HG03469 (cell line): ENCODE measurements around the gene C1QTNF2.

Experiments
- ATAC-seq: cut with Tn5 transposase; IDR thresholded peaks from one replicate; pipeline ENCODE4 v1.9.1; 2021; ENCODE audit warnings: mild to moderate bottlenecking, moderate library complexity, moderate number of reproducible peaks; ENCODE audit not compliant: unreplicated experiment

Gene C1QTNF2, protein sequence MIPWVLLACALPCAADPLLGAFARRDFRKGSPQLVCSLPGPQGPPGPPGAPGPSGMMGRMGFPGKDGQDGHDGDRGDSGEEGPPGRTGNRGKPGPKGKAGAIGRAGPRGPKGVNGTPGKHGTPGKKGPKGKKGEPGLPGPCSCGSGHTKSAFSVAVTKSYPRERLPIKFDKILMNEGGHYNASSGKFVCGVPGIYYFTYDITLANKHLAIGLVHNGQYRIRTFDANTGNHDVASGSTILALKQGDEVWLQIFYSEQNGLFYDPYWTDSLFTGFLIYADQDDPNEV

DNA sequence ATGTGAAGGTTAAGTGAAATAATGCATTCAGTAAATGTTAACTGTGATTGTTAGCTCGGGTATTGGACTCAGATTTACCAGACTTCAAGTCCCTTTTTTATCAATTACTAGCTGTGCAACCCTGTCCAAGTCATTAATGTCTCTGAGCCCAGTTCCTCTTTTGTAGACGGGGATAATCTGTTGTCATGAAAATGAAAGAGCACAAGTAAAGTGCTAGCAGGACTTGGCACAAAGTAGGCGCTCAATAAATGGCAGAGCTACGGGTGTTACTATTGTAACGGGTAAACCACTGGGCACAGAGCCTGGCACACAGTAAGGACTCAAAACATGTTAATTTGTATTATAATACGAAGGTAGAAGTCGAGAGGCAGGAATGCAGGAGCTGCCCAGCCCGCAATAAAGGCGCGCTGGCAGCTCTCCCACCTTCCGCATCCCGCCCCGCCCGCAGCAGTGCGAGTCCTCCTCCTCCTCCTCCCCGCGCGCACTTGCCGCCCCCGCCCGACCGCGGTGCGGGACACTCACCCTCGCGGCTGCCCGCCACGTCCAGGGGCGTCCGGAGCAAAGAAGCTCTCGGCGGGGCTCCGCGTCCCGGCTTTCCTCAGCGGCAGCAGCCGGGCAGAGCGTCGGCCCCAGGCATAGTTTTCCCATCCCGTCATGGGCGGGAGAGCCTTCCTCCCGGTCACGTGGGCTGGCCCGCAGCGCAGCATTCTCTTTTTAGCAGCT, at the start of gene C1QTNF2:
TSS of gene C1QTNF2 (minus strand) at position 637 of the 723 bp plus-strand sequence. CDS start 15,615 bp downstream, outside the sequence.
- no peak for ATAC-seq

DNA sequence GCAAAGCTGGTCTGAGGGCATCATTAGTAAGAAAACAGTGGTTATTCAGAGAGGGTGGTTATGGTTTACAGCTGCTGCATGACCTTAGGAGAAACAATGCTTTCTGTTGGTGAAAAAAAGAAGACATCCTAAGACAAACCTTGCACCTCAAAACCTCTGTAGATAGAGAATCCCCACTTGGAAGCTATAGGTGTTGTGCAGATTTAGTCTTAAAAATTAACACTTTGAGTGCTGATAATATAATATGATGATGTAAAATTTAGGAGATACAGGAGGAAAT, 49.8 kb upstream of the C1QTNF2 start:
- no peak for ATAC-seq

DNA sequence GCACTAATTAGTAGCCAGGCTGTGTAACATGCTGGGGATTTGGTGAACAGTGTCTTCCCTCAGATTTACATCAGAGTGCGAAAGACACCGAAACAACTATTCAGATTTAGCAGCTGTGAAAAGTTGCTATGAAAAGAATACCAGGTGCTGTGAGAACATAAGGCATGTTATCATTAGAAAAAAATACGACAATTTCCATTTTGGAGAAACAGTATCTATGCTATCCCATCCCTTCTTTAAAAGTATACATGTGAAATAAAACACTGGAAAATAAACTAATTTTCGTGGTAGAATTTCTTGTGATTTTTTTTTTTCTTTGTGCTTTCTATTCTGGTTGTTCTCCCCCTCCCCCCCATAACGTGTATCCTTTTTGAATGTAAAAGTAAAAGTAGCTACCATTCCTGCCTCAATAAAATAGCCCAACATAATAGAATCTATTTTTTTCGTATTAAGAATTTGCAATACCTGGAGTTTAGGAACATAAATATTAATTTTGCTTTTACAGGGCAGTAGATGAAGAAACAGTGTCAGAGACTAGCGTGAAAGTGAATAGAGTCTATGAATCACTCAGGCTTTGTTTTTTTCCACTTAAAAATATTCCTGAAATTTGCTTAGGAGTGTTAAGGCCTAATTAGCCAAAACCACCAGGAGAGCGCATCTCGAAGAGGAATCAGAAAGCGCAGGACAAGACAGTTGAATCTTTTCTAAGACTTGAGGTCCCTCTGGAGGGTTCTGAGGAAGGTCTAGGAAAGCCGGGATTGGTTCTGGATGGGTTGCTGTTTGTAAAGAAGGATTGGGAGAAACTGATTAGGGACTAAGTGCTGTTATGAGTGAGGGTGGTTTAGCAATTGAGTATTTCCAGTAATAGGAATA, 49.3 kb upstream of the C1QTNF2 start:
- ATAC-seq, result no peak

DNA sequence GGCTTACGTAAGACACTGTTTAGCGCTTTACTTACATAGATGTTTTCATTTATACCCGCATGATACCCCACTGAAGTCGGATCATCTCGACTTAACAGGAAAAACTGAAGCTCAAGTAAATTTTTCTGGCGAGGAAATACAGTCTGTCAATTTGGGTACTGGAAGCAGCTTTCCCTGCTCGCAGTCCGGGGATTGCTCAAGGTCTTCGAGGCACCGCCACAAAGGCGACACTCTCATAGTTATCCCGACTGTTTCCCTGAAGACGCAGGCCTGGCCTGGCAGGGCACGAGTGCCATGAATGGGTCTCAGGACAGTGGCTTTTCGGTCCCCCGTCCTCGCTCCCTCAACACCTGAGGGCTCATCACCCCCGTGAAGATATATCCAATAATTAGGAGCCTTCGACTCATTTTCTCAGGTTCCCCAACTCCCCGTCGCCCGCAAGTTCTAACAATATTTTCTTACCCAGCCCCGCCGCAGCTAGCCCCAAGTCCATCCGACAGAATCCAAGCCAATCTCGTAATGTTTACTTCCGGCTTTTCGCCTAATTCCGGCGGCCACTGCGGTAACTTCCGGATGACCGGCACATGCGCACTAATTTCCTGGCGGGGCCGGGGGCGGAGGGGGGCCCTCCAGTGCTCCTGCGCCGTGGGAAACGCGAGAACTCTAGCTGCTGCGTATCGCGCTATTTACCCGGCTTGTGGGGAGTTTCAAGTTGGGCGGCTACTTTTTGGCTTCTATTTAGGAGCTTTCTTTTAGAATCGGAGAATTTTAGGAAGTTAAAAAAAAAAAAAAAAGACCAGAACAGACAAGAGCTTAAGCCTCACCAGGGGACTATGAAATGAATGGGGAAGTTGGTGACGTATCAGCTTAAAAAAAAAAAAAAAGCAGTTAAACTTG, 48.4 kb upstream of the C1QTNF2 start, which contains the start of gene SLU7:
TSS of gene SLU7 (minus strand) at position 521 of the 897 bp plus-strand sequence. CDS start 3,787 bp downstream, outside the sequence.
- ATAC-seq, result peak; percentile 46

DNA sequence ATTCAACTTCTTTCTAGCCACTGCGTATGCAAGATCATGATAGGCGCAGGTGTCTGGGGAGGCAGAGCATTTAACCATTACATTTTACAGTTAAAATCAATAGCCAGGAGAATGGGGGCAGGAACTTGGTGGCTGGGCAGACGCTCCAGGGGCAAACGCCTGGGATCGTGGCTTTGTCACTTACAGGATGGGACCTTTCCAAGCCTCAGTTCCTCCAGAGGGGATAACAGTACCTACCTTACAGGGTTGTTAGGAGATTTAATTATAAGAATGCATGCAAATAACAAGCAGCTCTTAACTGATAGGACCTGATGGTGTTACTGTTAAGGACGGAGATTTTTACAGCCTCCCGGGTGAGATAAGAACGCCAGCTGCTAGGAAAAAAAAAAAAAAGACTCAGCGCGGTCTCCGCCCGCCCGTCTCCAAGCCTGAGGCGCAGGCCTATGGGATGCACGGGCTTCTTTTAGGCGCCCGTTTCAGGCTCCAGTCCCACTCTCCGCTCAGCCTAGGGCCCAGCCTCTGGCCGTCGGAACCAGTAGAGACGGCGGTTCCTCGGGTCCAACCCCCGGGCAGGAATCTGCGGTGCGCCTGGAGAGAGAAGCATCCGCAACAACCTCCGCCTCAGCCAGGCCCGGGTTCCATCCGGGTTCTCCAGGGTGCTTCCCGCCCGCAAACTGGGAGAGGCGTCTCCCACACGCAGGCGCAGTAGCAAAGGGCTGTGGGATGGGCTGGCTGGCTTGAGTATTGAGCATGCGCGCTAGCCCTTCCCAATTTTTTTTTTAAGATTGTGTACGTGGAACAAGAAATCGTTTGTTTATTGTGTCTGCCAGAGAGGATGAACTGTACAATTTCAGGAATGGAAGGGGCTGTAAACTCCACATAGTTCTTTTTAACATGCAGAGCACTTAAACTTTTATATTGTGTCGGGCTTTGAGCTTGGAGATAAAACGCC, 29.3 kb upstream of the C1QTNF2 start, which contains the start of gene FAM200C:
TSS of gene FAM200C (minus strand) at position 653 of the 952 bp plus-strand sequence. CDS start 4,564 bp downstream, outside the sequence.
- peak; percentile 61 for ATAC-seq

DNA sequence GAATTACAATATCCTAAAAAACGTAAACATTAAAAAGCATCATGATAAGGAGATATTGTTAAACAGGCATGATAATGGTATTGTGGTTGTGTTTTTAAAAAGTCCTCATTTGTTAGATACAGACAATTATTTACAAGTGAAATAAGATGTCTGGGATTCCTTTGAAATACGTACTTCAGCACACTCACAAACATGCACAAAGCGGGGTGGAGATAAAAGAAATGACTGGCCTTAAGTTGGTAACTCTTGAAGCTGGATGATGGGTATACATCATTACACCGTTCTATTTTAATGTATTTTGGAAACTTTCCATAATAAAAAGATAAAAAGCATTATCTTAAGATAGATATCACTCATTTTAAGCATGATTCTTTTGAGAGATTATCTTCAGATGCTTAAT, 28.4 kb upstream of the C1QTNF2 start:
- no peak for ATAC-seq

DNA sequence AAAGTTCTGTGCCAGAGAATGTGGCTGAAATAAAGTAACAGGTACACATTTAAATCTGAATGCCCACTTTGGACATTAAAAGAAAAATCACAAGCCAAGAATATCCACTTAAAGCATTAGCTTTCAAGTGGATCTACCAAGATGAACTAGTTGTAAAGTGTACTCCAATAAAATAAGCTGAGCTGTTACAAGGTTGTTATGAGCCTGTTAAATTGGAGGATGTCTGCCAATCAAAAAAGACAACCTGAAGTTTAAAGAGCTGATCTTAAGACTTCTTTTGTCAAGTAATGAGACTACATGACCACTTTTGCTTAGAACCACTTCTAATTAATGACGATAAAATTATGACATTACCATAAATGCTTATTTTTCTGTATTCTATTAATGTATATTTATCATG, 27.1 kb upstream of the C1QTNF2 start:
- ATAC-seq, result no peak

DNA sequence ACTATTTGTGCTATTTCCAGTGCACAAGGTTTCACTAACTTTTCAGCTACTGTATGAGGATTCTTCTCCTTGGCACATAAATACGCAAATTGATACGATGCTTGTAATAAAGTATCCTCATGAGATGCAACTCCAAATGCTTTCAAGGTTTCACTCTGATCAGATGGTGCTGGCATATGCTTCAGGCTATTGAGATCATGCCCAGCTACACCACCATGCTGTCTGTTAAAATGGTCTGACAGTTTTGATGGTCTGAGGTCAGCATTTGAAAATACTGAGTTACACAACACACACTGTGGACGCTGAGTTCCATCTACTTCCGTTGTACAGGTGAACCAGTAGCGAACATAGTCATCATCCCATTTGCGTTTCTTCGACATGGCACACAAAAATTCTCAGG, 24.7 kb upstream of the C1QTNF2 start:
- ATAC-seq, result no peak

DNA sequence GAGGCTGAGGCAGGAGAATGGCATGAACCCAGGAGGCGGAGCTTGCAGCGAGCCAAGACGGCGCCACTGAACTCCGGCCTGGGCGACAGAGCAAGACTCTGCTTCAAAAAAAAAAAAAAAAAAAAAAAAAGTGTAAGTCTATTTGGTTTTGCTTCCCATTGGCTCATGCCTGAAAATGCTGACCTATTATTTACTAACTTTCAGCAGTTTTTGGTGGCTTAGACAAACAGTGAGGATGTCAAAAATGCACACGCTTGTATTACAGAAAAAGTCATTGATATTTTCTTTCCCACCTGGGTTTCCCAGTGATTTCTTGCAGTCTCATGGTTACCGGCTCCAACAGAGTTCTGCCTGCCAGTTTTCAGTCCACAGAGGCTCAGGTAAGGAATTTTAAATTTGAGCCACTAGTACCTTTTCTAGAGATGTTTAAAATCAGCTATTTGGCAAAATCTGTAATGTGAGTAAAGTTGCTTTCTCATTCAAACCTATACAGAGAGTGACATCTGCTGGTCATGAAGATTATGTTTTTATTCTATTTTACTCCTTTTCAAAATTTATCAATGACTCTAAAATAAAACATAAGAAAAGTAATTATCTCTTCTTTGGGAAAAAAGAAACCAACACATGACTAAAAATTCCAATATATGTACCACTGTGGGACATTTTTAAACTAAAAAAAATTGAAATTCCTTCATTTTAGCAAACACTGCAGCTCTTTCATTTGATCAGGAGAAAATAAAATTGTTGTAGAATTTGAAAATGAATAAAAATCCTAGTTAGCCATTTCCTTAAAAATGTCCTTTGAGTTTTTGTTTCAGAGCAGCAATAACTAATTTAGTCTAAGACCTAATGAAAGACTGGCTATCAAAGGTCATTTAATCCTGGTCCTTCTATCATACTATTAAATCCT, 20.6 kb upstream of the C1QTNF2 start:
- no peak for ATAC-seq

DNA sequence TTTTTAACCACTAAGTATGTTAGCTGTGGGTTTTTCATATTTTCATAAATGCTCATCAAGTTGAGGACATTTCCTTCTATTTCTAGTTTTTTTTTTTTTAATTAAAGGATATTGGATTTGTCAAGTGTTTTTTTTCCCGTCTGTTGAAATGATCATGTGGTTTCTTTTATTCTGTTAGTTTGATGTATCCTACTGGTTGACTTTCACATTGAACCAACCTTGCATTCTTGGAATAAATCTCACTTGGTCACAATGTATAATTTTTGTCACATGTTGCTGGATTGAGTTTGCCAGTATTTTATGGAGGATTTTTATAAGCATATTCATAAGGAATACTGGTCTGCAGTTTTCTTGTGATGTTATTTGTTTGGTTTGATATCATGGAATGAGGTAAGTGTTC, 17.0 kb upstream of the C1QTNF2 start:
- ATAC-seq, result no peak

DNA sequence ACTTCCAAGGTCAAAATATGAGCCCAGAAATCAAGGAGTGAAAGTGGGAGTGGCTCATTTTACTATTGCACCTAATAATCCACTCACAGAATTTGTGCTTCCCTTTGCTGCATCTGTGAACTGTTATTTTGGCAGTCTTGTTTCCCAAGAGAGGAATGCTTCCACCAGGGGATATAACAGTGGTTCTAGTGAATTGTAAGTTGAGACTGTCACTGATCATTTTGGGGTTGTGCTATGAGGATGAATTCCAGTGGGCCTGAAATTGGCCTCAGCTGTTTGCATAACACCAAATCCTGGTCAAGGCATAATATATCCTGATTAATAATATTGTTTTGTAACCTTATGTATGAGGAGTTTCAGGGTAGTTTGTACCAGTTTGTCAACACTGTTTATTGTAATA, 15.1 kb upstream of the C1QTNF2 start:
- ATAC-seq, result no peak

DNA sequence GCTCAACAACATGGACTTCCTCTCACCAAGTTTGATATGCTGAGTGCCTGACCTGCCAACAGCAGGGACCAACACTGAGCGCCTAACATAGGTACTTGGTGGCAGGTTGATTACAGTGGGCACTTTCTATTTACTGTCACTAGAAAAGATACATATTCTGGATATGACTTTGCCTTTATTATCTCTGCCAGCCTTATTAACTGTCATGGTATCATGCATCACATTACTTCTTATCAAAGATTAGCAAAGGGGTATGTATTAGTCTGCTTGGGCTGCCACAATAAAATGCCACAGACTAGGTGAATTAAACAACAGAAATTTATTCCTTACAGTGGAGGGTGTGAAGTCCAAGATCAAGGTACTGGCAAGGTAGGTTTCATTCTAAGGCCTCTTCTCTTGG, 14.3 kb upstream of the C1QTNF2 start:
- ATAC-seq, result no peak

DNA sequence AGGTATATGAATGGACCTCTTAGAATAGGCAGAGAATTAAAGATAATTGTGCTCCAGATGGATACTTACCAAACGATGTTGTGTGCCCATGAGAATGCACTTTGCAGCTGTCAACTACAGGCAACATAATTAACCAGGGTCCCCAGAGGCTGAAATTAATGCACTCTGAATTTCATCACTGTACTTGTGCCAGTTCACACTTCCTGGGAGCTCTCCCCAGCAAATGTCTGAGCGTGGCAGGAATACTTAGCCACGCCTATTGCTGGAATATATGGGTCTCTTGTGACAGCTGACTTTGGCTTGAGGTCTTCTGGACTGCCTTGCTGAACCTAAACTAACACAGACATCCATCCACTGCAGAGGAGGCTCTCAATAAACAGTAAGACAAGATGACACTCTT, 11.9 kb upstream of the C1QTNF2 start:
- no peak for ATAC-seq

DNA sequence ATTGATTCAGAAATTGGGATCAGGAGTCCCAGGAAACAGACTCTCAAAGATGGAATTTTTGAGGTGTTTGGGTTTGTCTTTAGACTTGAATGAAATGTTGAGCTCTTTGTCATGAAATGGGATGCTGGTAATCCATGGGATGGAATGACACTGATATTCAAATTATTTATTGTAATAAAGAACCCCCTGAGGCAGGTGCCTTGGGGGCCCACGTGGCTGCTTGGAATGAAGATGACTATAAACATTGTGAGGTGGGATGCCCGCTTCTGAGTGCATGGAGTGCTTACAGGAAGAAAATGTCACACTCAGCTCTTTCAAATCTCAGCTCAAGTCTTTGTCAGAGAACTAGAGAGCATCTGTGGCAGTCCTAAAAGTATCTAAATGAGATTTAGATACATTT, 9.6 kb upstream of the C1QTNF2 start:
- ATAC-seq, result no peak

DNA sequence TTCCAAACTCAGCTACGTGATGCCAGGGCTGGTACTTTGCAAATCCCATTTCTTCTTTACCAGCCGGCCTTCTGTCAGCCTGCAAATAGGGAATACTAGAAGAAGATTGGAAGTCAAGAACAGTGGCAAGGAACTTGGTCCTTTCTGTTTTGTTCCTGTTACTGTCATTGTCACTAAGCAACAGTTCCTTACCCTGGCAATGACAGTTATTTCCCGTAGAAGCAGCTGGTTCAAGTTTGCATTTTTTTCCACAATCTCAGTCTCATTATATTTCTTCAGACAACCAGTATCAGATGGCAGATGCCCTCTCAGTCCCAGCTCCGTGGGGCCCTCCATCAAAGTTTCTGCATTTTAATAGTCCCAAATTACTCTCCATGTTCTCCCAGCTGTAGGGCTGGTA, 9.1 kb upstream of the C1QTNF2 start:
- no peak for ATAC-seq

DNA sequence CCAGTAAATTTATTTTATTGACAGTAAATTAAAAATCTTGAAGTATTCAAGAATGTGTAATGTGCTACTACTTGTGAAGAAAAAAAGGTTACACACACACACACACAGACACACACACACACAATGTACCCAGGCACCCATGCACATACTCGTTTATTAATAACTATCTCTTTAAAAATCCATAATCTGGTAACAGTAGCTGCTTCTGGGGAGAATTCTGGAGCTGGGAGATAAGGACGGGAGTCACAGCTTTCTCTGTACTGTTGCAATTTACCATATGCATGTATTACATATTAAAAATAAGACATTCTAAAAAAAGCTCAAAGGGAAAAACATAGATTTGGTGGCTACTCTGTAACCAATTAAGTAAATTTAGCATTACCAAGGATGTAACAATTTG, 7.9 kb upstream of the C1QTNF2 start:
- ATAC-seq, result no peak

DNA sequence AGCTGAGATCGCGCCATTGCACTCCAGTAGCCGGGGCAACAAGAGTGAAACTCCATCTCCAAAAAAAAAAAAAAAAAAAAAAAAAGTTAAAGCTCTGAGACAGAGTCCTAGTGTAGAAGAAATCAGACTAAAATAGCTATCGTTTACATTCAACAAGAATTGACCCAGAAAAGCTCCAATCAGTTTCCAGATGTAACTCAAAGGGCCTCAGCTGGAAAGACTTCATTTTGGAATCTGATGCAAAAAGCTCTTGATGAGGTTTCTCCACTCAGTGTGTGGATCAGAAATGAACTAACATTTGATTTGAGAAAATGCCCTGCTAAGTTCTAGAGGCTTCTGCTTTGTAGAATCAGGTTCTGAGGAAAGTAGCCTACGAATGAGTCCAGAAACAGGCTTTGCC, 7.2 kb upstream of the C1QTNF2 start:
- ATAC-seq, result no peak

DNA sequence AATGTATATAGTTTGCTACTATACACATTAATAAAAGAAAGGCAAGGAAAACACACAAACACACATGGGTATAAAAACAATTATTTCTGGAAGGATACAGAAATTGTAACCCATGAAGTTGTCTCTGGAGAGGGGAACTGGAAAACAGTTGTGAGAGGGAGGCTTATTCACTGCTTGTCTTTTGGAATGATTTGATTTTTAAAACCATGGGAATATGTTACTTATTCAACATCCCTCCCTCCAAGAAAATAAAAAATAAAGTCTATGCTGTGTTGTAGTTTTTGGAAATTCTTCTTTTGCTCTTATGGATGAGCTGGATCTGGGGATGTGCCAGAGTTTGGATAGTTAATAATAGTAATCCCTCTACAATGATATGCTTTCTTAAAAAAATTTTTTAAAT, 6.0 kb upstream of the C1QTNF2 start:
- no peak for ATAC-seq
